ENCODE data around the gene ASIC4. TPM values are rescaled to one million over a fixed set of nuclear protein-coding genes. Genes with fewer than 3 reads are reported as not detected.

Gene ASIC4
- total and polyA plus RNA-seq, 2 of the 13 experiments (the other 11 are each of a cell fraction or from before 2014, with no cell fraction given), result 0.03 TPM; not detected in 1

DNA sequence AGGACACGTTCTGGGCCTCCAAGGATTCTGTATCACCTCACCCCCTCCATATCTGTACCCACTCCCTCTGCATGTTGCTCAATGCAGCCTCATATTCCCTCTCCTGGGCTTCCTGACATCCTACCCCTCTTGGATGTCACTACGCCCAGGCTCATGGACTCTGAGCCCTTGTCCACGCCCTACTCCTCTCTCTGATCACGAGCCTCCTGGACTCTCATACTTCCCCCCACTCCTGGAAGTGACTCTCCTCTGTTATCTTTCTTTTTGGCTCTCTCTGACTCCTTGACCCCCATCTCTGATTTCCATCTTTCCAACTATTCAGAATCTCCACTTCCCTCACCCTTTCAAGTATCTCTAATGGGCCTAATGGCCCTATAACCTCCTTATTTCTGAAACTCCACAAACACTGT is 31.7 kb downstream of the ASIC4 start (continued):
- TF ChIP-seq, protein P1, sequence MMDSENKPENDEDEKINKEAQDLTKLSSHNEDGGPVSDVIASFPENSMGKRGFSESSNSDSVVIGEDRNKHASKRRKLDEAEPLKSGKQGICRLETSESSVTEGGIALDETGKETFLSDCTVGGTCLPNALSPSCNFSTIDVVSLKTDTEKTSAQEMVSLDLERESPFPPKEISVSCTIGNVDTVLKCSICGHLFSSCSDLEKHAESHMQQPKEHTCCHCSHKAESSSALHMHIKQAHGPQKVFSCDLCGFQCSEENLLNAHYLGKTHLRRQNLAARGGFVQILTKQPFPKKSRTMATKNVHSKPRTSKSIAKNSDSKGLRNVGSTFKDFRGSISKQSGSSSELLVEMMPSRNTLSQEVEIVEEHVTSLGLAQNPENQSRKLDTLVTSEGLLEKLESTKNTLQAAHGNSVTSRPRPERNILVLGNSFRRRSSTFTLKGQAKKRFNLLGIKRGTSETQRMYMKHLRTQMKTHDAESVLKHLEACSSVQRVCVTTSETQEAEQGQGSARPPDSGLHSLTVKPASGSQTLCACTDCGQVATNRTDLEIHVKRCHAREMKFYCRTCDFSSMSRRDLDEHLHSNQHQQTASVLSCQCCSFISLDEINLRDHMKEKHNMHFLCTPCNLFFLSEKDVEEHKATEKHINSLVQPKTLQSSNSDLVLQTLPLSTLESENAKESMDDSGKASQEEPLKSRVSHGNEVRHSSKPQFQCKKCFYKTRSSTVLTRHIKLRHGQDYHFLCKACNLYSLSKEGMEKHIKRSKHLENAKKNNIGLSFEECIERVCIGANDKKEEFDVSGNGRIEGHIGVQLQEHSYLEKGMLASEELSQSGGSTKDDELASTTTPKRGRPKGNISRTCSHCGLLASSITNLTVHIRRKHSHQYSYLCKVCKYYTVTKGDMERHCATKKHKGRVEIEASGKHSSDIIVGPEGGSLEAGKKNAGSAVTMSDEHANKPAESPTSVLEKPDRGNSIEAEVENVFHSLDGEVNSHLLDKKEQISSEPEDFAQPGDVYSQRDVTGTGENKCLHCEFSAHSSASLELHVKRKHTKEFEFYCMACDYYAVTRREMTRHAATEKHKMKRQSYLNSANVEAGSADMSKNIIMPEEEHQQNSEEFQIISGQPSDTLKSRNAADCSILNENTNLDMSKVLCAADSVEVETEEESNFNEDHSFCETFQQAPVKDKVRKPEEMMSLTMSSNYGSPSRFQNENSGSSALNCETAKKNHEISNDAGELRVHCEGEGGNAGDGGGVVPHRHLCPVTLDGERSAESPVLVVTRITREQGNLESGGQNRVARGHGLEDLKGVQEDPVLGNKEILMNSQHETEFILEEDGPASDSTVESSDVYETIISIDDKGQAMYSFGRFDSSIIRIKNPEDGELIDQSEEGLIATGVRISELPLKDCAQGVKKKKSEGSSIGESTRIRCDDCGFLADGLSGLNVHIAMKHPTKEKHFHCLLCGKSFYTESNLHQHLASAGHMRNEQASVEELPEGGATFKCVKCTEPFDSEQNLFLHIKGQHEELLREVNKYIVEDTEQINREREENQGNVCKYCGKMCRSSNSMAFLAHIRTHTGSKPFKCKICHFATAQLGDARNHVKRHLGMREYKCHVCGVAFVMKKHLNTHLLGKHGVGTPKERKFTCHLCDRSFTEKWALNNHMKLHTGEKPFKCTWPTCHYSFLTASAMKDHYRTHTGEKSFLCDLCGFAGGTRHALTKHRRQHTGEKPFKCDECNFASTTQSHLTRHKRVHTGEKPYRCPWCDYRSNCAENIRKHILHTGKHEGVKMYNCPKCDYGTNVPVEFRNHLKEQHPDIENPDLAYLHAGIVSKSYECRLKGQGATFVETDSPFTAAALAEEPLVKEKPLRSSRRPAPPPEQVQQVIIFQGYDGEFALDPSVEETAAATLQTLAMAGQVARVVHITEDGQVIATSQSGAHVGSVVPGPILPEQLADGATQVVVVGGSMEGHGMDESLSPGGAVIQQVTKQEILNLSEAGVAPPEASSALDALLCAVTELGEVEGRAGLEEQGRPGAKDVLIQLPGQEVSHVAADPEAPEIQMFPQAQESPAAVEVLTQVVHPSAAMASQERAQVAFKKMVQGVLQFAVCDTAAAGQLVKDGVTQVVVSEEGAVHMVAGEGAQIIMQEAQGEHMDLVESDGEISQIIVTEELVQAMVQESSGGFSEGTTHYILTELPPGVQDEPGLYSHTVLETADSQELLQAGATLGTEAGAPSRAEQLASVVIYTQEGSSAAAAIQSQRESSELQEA (CRISPR knock-in tag; IDR thresholded peaks at IDR 0.05; ENCODE audit: not compliant biosample characterization), result no peak
- peak; percentile 77 for TF ChIP-seq HDAC2 (CRISPR knock-in tag; IDR thresholded peaks at IDR 0.05)
- TF ChIP-seq, protein P2, sequence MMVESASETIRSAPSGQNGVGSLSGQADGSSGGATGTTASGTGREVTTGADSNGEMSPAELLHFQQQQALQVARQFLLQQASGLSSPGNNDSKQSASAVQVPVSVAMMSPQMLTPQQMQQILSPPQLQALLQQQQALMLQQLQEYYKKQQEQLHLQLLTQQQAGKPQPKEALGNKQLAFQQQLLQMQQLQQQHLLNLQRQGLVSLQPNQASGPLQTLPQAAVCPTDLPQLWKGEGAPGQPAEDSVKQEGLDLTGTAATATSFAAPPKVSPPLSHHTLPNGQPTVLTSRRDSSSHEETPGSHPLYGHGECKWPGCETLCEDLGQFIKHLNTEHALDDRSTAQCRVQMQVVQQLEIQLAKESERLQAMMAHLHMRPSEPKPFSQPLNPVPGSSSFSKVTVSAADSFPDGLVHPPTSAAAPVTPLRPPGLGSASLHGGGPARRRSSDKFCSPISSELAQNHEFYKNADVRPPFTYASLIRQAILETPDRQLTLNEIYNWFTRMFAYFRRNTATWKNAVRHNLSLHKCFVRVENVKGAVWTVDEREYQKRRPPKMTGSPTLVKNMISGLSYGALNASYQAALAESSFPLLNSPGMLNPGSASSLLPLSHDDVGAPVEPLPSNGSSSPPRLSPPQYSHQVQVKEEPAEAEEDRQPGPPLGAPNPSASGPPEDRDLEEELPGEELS (CRISPR knock-in tag; IDR thresholded peaks at IDR 0.05), result no peak
- TF ChIP-seq, protein P3, sequence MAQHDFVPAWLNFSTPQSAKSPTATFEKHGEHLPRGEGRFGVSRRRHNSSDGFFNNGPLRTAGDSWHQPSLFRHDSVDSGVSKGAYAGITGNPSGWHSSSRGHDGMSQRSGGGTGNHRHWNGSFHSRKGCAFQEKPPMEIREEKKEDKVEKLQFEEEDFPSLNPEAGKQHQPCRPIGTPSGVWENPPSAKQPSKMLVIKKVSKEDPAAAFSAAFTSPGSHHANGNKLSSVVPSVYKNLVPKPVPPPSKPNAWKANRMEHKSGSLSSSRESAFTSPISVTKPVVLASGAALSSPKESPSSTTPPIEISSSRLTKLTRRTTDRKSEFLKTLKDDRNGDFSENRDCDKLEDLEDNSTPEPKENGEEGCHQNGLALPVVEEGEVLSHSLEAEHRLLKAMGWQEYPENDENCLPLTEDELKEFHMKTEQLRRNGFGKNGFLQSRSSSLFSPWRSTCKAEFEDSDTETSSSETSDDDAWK (CRISPR knock-in tag; IDR thresholded peaks at IDR 0.05), result no peak
- TF ChIP-seq, protein P4, sequence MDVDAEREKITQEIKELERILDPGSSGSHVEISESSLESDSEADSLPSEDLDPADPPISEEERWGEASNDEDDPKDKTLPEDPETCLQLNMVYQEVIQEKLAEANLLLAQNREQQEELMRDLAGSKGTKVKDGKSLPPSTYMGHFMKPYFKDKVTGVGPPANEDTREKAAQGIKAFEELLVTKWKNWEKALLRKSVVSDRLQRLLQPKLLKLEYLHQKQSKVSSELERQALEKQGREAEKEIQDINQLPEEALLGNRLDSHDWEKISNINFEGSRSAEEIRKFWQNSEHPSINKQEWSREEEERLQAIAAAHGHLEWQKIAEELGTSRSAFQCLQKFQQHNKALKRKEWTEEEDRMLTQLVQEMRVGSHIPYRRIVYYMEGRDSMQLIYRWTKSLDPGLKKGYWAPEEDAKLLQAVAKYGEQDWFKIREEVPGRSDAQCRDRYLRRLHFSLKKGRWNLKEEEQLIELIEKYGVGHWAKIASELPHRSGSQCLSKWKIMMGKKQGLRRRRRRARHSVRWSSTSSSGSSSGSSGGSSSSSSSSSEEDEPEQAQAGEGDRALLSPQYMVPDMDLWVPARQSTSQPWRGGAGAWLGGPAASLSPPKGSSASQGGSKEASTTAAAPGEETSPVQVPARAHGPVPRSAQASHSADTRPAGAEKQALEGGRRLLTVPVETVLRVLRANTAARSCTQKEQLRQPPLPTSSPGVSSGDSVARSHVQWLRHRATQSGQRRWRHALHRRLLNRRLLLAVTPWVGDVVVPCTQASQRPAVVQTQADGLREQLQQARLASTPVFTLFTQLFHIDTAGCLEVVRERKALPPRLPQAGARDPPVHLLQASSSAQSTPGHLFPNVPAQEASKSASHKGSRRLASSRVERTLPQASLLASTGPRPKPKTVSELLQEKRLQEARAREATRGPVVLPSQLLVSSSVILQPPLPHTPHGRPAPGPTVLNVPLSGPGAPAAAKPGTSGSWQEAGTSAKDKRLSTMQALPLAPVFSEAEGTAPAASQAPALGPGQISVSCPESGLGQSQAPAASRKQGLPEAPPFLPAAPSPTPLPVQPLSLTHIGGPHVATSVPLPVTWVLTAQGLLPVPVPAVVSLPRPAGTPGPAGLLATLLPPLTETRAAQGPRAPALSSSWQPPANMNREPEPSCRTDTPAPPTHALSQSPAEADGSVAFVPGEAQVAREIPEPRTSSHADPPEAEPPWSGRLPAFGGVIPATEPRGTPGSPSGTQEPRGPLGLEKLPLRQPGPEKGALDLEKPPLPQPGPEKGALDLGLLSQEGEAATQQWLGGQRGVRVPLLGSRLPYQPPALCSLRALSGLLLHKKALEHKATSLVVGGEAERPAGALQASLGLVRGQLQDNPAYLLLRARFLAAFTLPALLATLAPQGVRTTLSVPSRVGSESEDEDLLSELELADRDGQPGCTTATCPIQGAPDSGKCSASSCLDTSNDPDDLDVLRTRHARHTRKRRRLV (CRISPR knock-in tag; IDR thresholded peaks at IDR 0.05), result no peak; the same call in 1 of the 2 replicates
- TF ChIP-seq MEIS1 (CRISPR knock-in tag; IDR thresholded peaks at IDR 0.05; ENCODE audit: borderline replicate concordance), result peak; percentile 54; the same call in 1 of the 2 replicates
- TF ChIP-seq ZNF441 (CRISPR knock-in tag; IDR thresholded peaks at IDR 0.05; ENCODE audit: borderline replicate concordance), result no peak
- no peak for TF ChIP-seq ZSCAN22 (CRISPR knock-in tag; IDR thresholded peaks at IDR 0.05)
- peak; percentile 92 for TF ChIP-seq SAP130 (CRISPR knock-in tag; IDR thresholded peaks at IDR 0.05; ENCODE audit: low read depth)
- TF ChIP-seq KAT7 (CRISPR knock-in tag; IDR thresholded peaks at IDR 0.05; ENCODE audit: borderline replicate concordance), result no peak; the same call in 1 of the 2 replicates
- TF ChIP-seq RXRA (CRISPR knock-in tag; IDR thresholded peaks at IDR 0.05), result peak; percentile 69; the same call in 1 of the 2 replicates
- peak; percentile 87 for TF ChIP-seq SALL1 (CRISPR knock-in tag; IDR thresholded peaks at IDR 0.05)
- no peak for TF ChIP-seq MIXL1 (CRISPR knock-in tag; IDR thresholded peaks at IDR 0.05)
- TF ChIP-seq ISL2 (CRISPR knock-in tag; IDR thresholded peaks at IDR 0.05), result no peak

Measured in HepG2 (cell line).